ENCODE results near the gene EFNB2. TPM values are rescaled to one million over a fixed set of nuclear protein-coding genes. Genes with fewer than 3 reads are reported as not detected.

Gene EFNB2
- total RNA-seq, 2 donors from 2014 or later: 27.2 to 45.2 TPM

- no peak for TF ChIP-seq CTCF (IDR thresholded peaks at IDR 0.05)
- Histone ChIP-seq H3K4me1 (ENCODE audit: control insufficient read depth in 1 of 2, low read depth in 2 of 2) (peaks cover 6 to 83% of the 10 kb centered on the region in 2 donors), H3K4me3 (peak overlapping the region; percentile 54)
These were observed 36.9 kb downstream of the EFNB2 start for GRCh38 chr13:106498571-106498970.

GRCh38 chr13:106498158-106498557 is 37.3 kb downstream of the EFNB2 start:
- no peak for DNase-seq (ENCODE audit: low spot score)
- Histone ChIP-seq H3K27ac (peak overlapping the region; percentile 37 to 71), H3K4me3 (peak overlapping the region; percentile 54), H3K36me3 (no peaks in the 10 kb centered on the region), H3K9me3 (no peaks in the 10 kb centered on the region), H3K4me1 (ENCODE audit: control insufficient read depth in 1 of 2, low read depth in 2 of 2) (peaks cover 10 to 83% of the 10 kb centered on the region in 2 donors), H3K27me3 (replicated peaks; ENCODE audit: insufficient read depth) (no peaks in the 10 kb centered on the region)
- TF ChIP-seq CTCF (IDR thresholded peaks at IDR 0.05): no peak
- ATAC-seq (ENCODE audit: insufficient number of reproducible peaks, low FRiP score, low read depth): no peak

More at GRCh38 chr13:106498571-106498970, 36.9 kb downstream of the EFNB2 start:
- Histone ChIP-seq H3K27me3 (replicated peaks; ENCODE audit: insufficient read depth) (no peaks in the 10 kb centered on the region), H3K9me3 (no peaks in the 10 kb centered on the region), H3K36me3 (no peaks in the 10 kb centered on the region), H3K27ac (peak overlapping the region; percentile 37 to 71)
- DNase-seq (ENCODE audit: low spot score) (no peak), ATAC-seq (ENCODE audit: insufficient number of reproducible peaks, low FRiP score, low read depth) (no peak)

- no peak for TF ChIP-seq CTCF (IDR thresholded peaks at IDR 0.05)
- Histone ChIP-seq H3K27me3 (replicated peaks; ENCODE audit: insufficient read depth) (no peaks in the 10 kb centered on the region), H3K27ac (peak overlapping the region; percentile 37 to 71), H3K4me3 (no peak overlapping the region), H3K4me1 (ENCODE audit: control insufficient read depth in 1 of 2, low read depth in 2 of 2) (peaks cover 11 to 86% of the 10 kb centered on the region in 2 donors), H3K9me3 (no peaks in the 10 kb centered on the region), H3K36me3 (no peaks in the 10 kb centered on the region)
- no peak for ATAC-seq (ENCODE audit: insufficient number of reproducible peaks, low FRiP score, low read depth)
- no peak for DNase-seq (ENCODE audit: low spot score)
These were observed 38.4 kb downstream of the EFNB2 start for GRCh38 chr13:106497079-106497478.

- peak overlapping the region; percentile 37 to 77 for H3K27ac ChIP-seq
- no peak for ATAC-seq (ENCODE audit: insufficient number of reproducible peaks, low FRiP score, low read depth)
- H3K36me3 ChIP-seq: no peaks in the 10 kb centered on the region
- DNase-seq (ENCODE audit: low spot score): no peak
- H3K9me3 ChIP-seq: no peaks in the 10 kb centered on the region
- TF ChIP-seq CTCF (IDR thresholded peaks at IDR 0.05): no peak
- H3K27me3 ChIP-seq (replicated peaks; ENCODE audit: insufficient read depth): no peaks in the 10 kb centered on the region
- peak overlapping the region; percentile 11 for H3K4me3 ChIP-seq
- peaks cover 11 to 93% of the 10 kb centered on the region in 2 donors for H3K4me1 ChIP-seq (ENCODE audit: control insufficient read depth in 1 of 2, low read depth in 2 of 2)
These were observed 39.1 kb downstream of the EFNB2 start for GRCh38 chr13:106496072-106496997.

GRCh38 chr13:106494936-106495335 is 40.5 kb downstream of the EFNB2 start:
- no peak for ATAC-seq (ENCODE audit: insufficient number of reproducible peaks, low FRiP score, low read depth)
- peaks cover 11 to 87% of the 10 kb centered on the region in 2 donors for H3K4me1 ChIP-seq (ENCODE audit: control insufficient read depth in 1 of 2, low read depth in 2 of 2)
- H3K36me3 ChIP-seq: no peaks in the 10 kb centered on the region
- no peaks in the 10 kb centered on the region for H3K27me3 ChIP-seq (replicated peaks; ENCODE audit: insufficient read depth)
- peak overlapping the region in 1 of 2 donors; percentile 1 for H3K27ac ChIP-seq
- no peak for DNase-seq (ENCODE audit: low spot score)
- H3K4me3 ChIP-seq: no peak overlapping the region
- TF ChIP-seq CTCF (IDR thresholded peaks at IDR 0.05): no peak
- no peaks in the 10 kb centered on the region for H3K9me3 ChIP-seq

All from thoracic aorta (tissue), 2 donors.